Smooth muscle cell (in vitro differentiated cells): Measurements from ENCODE around the gene ABCC8. TPM values are rescaled to one million over a fixed set of nuclear protein-coding genes. Genes with fewer than 3 reads are reported as not detected.

Source experiments
- DNase-seq: peaks from one replicate; lab custom pipeline; 2025; ENCODE audit not compliant: unreplicated experiment; lab: John Stamatoyannopoulos, UW
- H2AFZ ChIP-seq: fragments of 200-600 bp; sonication (generic); 2 replicates; pipeline ENCODE4 v1.6.0; 2016; ENCODE audit warnings: antibody characterized with exemption, low read depth, mild to moderate bottlenecking
- H3F3A ChIP-seq: fragments of 200-600 bp; sonication (generic); 2 replicates; pipeline ENCODE4 v1.6.0; 2017; ENCODE audit warnings: antibody characterized with exemption, low read depth
- H3K27ac ChIP-seq: fragments of 200-600 bp; sonication (generic); 2 replicates; pipeline ENCODE4 v1.5.1; 2016; ENCODE audit warnings: low read depth, mild to moderate bottlenecking
- H3K27me3 ChIP-seq: fragments of 200-600 bp; sonication (generic); 2 replicates; pipeline ENCODE4 v1.6.1; 2016; ENCODE audit warnings: low read depth, mild to moderate bottlenecking
- H3K36me3 ChIP-seq: fragments of 200-600 bp; sonication (generic); 2 replicates; pipeline ENCODE4 v1.5.1; 2016; ENCODE audit warnings: low read depth
- H3K4me1 ChIP-seq: fragments of 200-600 bp; sonication (generic); 2 replicates; pipeline ENCODE4 v1.5.1; 2016; ENCODE audit warnings: low read depth
- H3K4me2 ChIP-seq: fragments of 200-600 bp; sonication (generic); 2 replicates; pipeline ENCODE4 v1.6.0; 2016; ENCODE audit warnings: mild to moderate bottlenecking
- H3K4me3 ChIP-seq: fragments of 200-600 bp; sonication (generic); 2 replicates; pipeline ENCODE4 v1.5.1; 2016; ENCODE audit warnings: mild to moderate bottlenecking
- H3K79me2 ChIP-seq: fragments of 200-600 bp; sonication (generic); 2 replicates; pipeline ENCODE4 v1.6.0; 2016; ENCODE audit warnings: low read depth, mild to moderate bottlenecking
- H3K9ac ChIP-seq: fragments of 200-600 bp; sonication (generic); 2 replicates; pipeline ENCODE4 v1.6.0; 2016; ENCODE audit warnings: low read depth
- H3K9me3 ChIP-seq: fragments of 200-600 bp; sonication (generic); replicated peaks from 2 replicates; pipeline ENCODE4 v1.5.1; 2016; ENCODE audit warnings: low read depth
- H4K20me1 ChIP-seq: fragments of 200-600 bp; sonication (generic); 2 replicates; pipeline ENCODE4 v1.6.0; 2016; ENCODE audit warnings: low read depth
- WGBS: methylation state at CpG from one replicate; pipeline ENCODE4 v1.1.7; 2016; ENCODE audit warnings: low lambda C conversion rate; 5-methylcytosine and 5-hydroxymethylcytosine counted together
- polyA plus RNA-seq: library from polyadenylated mRNA; unstranded; fragments of >200 nt; fragmentation: Nextera tagmentation; extraction: Ambion mirVana; gene quantifications from 2 replicates; pipeline ENCODE4 v1.2.1, GENCODE V29; 2016
- total RNA-seq: library from RNA; depleted of rRNA; stranded (reverse); fragments of >200 nt; gene quantifications from 2 replicates; pipeline ENCODE4 v1.2.3, GENCODE V29; 2014
- TF ChIP-seq, protein P1 (sequence below): fragments of 200-600 bp; sonication (generic); IDR thresholded peaks from 2 replicates; pipeline ENCODE4 v1.5.1; 2017; ENCODE audit warnings: borderline replicate concordance, mild to moderate bottlenecking, antibody characterized with exemption; ENCODE audit not compliant: insufficient read depth, poor library complexity, severe bottlenecking

The ABCC8 gene
- total and polyA plus RNA-seq, 2 experiments from 2014 or later, result not detected

- no peak overlapping the region for H3K4me2 ChIP-seq
- H3F3A ChIP-seq, result no peaks in the 10 kb centered on the region
- no peaks in the 10 kb centered on the region for H3K9me3 ChIP-seq
- 75% methylated on average over 9 of the region's 9 CpGs for WGBS
- no peaks in the 10 kb centered on the region for H3K79me2 ChIP-seq
- no peak overlapping the region for H3K27ac ChIP-seq
- peaks cover 6% of the 10 kb centered on the region for H3K4me1 ChIP-seq
- DNase-seq, result no peak
- no peak overlapping the region for H2AFZ ChIP-seq
- no peaks in the 10 kb centered on the region for H3K36me3 ChIP-seq
- peaks cover 56% of the 10 kb centered on the region for H3K27me3 ChIP-seq
- H4K20me1 ChIP-seq, result no peaks in the 10 kb centered on the region
- no peak overlapping the region for H3K4me3 ChIP-seq
- H3K9ac ChIP-seq, result no peak overlapping the region
- TF ChIP-seq, protein P1, sequence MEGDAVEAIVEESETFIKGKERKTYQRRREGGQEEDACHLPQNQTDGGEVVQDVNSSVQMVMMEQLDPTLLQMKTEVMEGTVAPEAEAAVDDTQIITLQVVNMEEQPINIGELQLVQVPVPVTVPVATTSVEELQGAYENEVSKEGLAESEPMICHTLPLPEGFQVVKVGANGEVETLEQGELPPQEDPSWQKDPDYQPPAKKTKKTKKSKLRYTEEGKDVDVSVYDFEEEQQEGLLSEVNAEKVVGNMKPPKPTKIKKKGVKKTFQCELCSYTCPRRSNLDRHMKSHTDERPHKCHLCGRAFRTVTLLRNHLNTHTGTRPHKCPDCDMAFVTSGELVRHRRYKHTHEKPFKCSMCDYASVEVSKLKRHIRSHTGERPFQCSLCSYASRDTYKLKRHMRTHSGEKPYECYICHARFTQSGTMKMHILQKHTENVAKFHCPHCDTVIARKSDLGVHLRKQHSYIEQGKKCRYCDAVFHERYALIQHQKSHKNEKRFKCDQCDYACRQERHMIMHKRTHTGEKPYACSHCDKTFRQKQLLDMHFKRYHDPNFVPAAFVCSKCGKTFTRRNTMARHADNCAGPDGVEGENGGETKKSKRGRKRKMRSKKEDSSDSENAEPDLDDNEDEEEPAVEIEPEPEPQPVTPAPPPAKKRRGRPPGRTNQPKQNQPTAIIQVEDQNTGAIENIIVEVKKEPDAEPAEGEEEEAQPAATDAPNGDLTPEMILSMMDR, result no peak
These were observed 64.0 kb downstream of the ABCC8 start for GRCh38 chr11:17412488-17413180.

DNA sequence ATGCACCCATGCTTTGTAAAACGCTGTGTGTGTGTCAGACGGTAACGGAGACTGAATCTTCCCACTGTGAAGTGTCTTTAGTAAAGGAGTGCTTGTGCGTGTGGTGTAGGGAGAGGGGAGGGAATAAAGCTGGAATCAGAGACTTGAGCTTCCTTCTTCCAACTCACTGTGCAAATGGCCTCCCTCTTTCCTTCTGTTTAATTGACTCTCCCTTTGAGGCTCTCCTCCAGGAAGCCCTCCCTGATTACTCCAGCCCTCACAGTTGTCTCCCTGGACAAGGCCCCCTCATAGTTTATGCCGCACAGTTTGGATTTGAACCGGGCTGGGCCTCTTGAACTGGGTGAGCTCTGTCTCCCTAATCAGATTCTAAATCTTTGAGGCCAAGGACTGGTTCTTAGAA is 65.2 kb downstream of the ABCC8 start:
- TF ChIP-seq, protein P1, result no peak
- no peak overlapping the region for H3K4me2 ChIP-seq
- H3K9ac ChIP-seq, result no peak overlapping the region
- WGBS, result 91% methylated on average over 6 of the region's 6 CpGs
- H3K4me1 ChIP-seq, result peaks cover 6% of the 10 kb centered on the region
- H3K27me3 ChIP-seq, result peaks cover 44% of the 10 kb centered on the region
- H4K20me1 ChIP-seq, result no peaks in the 10 kb centered on the region
- H3K36me3 ChIP-seq, result no peaks in the 10 kb centered on the region
- no peak overlapping the region for H3K27ac ChIP-seq
- no peak for DNase-seq
- H2AFZ ChIP-seq, result no peak overlapping the region
- no peaks in the 10 kb centered on the region for H3K9me3 ChIP-seq
- H3F3A ChIP-seq, result no peaks in the 10 kb centered on the region
- no peak overlapping the region for H3K4me3 ChIP-seq
- no peaks in the 10 kb centered on the region for H3K79me2 ChIP-seq

GRCh38 chr11:17410606-17411379 is 65.9 kb downstream of the ABCC8 start:
- no peak overlapping the region for H3K4me2 ChIP-seq
- no peaks in the 10 kb centered on the region for H3F3A ChIP-seq
- no peak overlapping the region for H3K4me3 ChIP-seq
- H3K9me3 ChIP-seq, result no peaks in the 10 kb centered on the region
- H3K27me3 ChIP-seq, result peaks cover 38% of the 10 kb centered on the region
- TF ChIP-seq, protein P1, result no peak
- H3K4me1 ChIP-seq, result peaks cover 6% of the 10 kb centered on the region
- DNase-seq, result no peak
- H3K79me2 ChIP-seq, result no peaks in the 10 kb centered on the region
- H3K36me3 ChIP-seq, result no peaks in the 10 kb centered on the region
- H3K9ac ChIP-seq, result no peak overlapping the region
- no peaks in the 10 kb centered on the region for H4K20me1 ChIP-seq
- H2AFZ ChIP-seq, result no peak overlapping the region
- no peak overlapping the region for H3K27ac ChIP-seq
- 85% methylated on average over 11 of the region's 11 CpGs for WGBS
